GM10266 (cell line): ENCODE data around the gene MCU.

Source experiments
- DNase-seq: peaks from one replicate; pipeline ENCODE4 v3.0.0; 2012; ENCODE audit errors: extremely low spot score
- CTCF ChIP-seq: IDR thresholded peaks from 2 replicates; pipeline ENCODE4 v1.5.1; 2012; ENCODE audit warnings: mild to moderate bottlenecking, low read depth; ENCODE audit not compliant: control insufficient read depth, insufficient read depth; ENCODE audit errors: missing control alignments

MCU gene

GRCh38 chr10:72796042-72796441 is 104.1 kb downstream of the MCU start:
- DNase-seq: no peak
- no peak for TF ChIP-seq CTCF

GRCh38 chr10:72796538-72796937 is 104.6 kb downstream of the MCU start:
- no peak for TF ChIP-seq CTCF
- DNase-seq: no peak

- DNase-seq: no peak
- no peak for TF ChIP-seq CTCF
Measured at GRCh38 chr10:72800000-72800740, 108.2 kb downstream of the MCU start.

GRCh38 chr10:72800741-72801092 is 108.8 kb downstream of the MCU start:
- TF ChIP-seq CTCF: no peak
- no peak for DNase-seq

GRCh38 chr10:72801263-72801868 is 109.4 kb downstream of the MCU start:
- DNase-seq: no peak

GRCh38 chr10:72802332-72802731 is 110.4 kb downstream of the MCU start:
- DNase-seq: no peak
- TF ChIP-seq CTCF: no peak

More at GRCh38 chr10:72801263-72801868, 109.4 kb downstream of the MCU start:
- no peak for TF ChIP-seq CTCF
